DMS79 treated with DMSO at 0.1 percent for 48 hours (cell line): ENCODE data around the gene ARL3.
"Not testable (repeated sequence)": the region's sequence is repeated elsewhere in the genome, so short reads cannot be mapped to it uniquely, and the experiment has no call there.

Experiments used
- DNase-seq: peaks from one replicate; lab custom pipeline; 2025; lab: John Stamatoyannopoulos, UW

Gene ARL3

DNA sequence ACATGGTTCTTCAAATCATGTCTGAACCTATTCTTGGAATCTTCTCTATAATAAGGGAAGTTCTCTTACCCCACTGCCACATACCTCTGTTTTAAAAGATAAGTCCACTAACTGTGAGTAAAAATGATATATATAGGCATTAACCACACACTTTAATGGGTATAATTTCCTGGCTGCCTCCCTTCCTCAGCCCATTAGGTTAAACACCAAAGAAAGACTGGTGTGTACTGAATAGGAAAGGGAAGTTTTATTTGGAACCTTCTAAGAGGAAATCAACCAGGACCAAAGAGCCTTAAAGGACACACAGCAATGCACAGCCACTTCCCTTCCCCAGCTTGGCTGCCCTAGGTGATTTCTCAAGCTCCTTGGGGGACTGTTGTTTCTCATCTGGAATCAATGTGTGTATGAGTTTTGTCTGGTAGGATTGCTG, 24.5 kb upstream of the ARL3 start:
- no peak for DNase-seq

DNA sequence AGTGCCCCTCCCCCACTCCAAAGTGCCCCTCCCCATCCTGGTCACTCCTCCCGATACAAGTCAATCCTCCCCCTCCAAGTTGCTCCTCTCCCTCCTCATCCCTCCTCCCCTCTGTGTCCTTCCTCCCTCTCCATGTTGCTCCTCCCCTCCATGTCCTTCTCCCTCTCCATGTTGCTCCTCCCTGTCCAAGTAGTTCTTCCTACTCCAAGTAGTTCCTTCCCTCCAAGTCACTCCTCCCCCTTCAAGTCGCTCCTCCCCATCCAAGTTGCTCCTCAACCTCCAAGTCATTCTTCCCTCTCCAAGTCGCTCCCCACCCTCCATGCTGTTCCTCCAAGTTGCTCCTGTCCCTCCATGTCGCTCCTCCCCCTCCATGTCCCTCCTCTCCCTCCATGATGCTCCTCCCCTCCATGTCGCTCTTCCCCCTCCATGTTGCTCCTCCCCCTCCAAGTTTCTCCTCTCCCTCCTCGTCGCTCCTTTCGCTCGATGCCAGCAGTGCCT, 20.9 kb upstream of the ARL3 start:
- DNase-seq: no peak

DNA sequence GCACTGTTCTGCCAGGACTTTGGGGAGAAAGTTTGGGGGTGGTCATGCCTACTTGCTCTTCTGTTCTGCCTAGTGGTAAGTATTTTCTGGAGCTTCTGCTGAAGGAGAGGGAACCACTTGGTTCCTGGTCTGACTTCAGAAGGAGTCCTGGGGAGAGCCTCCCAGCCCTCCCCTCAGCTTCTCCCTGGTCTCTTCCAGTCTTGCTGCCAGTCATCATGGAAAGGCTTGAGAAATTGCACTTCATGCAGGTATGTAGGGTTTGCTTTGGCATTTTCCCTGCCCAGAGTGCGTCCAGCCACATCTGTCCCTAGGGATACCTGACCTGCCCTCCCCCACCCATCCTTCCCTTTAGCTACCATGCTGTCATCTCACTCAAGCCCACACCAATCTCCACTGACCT, 18.5 kb upstream of the ARL3 start:
- DNase-seq: no peak

DNA sequence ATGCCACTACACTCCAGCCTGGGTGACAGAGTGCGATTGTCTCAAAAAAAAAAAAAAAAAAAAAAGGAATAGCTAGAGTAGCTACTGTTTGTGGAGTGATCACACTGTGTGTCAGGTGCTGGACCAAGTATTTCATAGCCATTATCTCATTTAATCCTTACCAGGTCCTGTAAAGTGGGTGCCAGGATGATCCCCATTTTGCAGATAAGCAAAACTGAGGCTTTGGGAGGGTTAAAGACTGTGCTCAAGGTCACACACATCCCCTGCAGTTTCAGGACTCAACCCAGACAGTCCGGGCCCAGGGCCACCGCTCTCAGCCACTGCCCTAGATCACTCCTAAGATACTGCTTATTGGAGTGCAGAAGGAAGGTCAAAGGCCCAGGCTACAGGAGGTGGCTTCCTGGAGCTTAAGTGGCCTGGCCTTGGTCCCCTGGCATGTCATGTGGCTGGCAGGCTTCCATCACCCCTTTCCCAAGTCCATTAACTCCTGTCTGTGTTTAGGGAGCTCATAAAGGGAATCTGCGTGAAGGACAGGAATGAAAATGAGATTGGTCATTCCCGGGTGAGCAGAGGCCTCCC, 17.1 kb upstream of the ARL3 start:
- no peak for DNase-seq

DNA sequence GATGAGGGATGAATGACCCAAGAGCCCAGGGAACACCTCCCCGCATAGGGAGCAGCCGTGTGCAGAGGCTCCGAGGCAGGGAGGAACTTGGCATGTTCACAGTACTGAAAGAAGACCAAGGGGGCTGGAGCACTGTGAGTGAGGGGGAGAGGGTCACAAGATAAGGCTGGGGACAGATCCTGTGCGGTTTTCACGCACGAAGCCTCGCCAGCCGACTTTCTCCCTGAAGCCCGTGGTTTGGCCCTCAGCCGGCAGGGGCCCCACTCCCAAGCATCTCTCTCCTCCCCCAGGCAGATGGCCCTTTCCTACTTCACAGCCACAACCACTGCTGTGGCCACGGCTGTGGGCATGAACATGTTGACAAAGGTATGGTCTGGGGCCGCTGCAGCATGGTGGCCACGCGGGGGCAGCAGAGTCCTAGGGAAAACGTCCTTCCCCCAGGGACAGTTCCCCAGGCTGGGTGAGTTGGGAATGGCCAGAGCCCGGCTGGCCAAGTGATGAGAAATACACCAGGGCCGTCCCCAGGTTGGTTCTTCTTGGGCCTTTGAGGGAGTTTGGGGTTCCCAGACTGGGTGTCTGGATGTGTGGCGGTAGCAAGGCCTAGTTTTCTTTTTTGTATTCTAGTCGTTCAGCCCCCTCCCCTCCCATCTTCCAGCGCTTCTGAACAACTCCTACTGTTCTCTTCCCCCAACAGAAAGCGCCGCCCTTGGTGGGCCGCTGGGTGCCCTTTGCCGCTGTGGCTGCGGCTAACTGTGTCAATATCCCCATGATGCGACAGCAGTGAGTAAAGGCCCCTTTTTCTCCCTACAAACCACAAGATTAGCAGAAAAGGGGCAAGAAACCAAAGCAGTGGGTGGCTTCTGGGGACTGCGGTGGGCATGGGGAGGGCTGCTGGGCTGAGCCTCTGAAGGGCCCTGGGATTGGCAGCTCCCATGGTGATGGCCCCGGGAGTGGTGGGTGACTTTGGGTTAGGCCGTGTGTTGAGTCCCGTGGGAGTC, 15.1 kb upstream of the ARL3 start:
- peak; percentile 14 for DNase-seq

DNA sequence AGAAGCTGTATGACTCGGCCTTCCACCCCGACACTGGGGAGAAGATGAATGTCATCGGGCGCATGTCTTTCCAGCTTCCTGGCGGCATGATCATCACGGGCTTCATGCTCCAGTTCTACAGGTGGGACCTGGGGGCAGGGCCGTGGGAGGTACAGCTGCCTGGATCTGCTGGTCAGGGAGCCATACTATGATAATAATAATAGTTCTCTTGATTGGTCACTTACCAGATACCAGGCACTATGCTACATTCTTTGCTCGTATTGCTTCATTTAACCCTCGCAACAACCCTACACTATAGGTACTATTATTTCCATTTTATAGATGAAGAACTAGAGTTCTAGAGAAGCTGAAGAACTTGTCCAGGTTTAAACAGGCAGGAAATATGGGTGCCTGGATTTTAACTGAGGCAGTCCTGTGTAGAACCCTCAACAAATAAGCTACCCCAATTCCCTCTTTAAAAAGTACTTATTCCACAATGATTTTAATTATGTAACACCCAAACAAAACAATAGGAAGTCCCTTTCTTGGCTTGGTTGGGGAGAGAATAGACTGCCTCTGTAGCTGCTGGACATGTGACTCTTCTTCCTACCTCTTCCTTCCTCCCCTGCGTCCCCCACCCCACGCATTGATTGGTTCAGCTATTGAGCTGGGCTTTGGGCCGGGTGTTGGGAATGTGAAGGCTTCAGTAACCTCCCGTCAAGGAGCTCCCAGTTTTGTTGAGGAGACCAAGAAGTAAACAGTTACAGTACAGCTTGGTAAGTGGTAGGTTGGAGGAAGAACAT, 13.0 kb upstream of the ARL3 start:
- no peak for DNase-seq

DNA sequence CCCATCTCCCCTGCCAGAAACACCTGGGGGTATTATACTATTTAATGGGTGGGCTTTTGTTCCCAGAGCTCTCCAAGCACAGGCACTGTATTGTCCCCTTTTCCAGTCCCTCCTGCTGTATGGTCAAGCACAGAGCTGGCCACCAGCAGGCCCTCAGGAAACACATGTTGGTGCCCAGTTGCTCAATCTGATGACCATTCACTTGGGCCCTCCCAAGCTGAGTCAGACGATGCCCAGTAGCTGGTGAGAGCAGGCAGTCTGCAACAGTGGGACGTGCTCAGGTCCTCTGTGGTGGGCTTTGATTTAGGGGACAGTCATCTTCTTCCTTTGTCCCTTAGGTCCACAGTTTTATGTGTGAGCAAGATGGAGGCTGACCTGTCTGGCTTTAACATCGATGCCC, 12.1 kb upstream of the ARL3 start:
- DNase-seq: no peak

DNA sequence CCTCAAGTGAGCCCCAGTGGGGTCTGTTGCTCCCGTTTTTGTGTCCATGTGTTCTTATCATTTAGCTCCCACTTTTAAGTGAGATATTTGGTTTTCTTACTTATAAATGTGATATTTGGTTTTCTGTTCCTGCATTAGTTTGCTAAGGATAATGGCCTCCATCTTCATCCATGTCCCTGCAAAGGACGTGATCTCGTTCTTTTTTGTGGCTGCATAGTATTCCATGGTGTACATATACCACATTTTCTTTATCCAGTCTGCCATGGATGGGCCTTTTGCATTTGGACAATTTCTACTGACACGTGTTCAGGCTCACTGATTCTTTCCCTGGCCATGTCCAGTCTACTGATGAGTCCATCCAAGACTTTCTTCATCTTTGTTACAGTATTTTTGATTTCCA, 9.8 kb upstream of the ARL3 start:
- no peak for DNase-seq

DNA sequence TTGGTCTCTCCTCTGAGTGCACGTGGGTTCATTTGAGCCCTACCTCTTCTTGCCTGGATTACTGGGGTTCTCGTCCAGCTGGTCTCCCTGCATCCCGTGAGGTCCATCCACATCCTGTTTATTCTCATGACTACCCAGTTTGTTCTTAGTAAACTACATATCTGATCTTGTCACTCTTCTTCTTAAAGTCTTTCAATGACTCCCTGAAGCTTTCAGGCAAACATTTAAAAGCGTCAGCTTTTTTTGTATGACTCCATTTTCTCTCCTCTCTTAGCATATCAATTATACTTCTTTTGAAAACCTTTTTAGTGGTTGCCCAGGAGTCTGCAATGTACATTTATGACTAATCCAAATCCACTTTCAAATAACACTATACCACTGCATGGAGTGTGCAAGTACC, 7.8 kb upstream of the ARL3 start:
- DNase-seq: no peak

DNA sequence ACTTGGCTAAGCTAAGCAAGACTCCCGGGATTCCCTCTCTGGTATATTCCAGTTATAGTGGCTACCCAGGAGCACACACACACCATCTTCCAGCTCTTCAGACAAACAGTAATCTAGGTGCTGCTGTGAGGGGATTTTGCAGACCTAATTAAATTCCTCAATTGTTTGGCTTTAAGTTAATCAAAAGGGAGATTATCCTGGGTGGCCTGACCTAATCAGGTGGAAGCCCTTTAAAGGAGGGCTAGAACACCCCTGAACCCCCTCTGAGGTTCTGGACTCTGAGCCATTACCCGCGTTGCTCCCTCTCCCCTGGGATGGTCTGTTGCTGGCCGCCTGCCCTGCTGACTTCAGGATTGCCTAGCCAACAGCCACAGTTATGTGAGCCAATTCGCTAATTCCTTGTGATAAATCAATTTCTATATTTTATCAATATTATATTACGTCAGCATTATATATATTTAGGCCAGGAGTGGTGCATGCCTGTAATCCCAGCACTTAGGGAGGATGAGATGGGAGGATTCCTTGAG, 6.6 kb upstream of the ARL3 start:
- DNase-seq: no peak

DNA sequence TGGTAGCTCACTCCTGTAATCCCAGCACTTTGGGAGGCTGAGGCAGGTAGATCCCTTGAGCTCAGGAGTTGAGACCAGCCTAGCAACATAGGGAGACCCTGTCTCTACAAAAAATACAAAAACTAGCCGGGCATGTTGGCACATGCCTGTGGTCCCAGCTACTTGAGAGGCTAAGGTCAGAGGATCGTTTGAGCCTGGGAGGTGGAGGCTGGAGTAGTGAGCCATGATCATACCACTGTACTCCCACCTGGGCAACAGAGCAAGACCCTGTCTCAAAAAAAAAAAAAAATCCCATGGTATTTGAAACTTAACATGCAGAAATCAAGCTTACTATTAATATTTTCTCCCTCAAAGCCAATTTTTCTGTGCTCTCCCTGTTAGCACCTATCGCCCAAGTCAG, 6.1 kb upstream of the ARL3 start:
- no peak for DNase-seq

DNA sequence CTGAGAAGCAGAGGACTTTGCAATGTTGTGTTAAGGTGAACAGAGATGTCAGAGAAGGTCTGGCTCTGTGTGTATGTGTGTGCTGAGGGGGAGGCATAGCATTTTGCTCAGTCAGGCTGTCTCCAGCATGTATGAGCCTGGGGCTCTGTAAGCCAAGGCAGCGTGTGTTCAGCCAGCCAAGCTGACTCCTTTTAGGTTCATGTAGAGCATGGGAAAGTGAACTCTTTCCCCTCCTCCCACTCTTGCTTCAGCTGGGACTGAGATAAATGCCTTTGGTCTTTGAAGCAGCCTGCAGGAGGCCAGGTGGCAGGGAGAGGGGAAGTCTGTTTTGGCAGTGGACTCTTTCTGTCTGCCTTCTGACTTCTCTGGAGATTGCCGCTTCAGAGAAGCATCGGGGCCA, 4.0 kb upstream of the ARL3 start:
- DNase-seq: no peak

DNA sequence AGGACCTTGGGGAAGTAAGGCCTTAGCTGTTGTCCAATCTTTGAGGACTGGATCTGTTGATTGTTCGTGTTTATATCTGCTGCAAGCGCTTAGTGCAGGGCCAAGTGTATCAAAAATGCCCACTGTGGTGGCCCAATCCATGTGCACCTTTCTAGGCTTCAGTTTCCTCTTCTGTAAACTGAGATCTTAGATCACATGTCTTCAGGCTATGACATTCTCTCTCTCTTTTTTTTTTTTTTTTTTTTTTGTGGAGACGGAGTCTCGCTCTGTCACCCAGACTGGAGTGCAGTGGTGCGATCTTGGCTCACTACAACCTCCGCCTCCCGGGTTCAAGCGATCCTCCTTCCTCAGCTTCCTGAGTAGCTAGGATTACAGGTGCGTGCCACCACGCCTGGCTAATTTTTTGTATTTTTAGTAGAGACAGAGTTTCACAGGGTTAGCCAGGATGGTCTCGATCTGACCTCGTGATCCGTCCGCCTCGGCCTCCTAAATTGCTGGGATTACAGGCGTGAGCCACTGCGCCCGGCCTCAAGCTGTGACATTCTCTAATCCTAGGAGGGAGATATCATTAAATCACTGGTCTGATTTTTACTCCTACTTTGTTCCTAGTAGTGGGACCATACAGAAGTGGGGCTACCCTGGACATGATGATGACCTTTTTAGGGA, 2.8 kb upstream of the ARL3 start:
- DNase-seq: not testable (repeated sequence)

DNA sequence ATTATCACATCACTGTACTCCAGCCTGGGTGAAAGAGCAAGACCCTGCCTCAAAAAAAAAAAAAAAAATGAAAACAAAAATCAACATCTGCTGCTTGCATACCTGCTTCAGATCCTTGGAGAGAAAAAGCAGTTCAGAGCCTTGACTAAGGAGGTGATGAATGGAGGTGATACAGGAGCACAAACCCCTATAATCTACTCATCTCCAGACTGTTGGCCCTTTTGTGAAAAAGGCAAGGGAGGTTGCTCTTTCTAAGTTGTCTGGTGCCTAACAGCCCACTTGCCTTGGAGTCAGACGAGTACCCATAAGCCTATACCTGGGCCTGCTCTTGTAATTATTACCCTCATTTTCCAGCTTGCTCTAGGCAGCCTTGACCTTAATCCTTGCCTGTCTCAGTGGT, 1.7 kb upstream of the ARL3 start:
- no peak for DNase-seq

DNA sequence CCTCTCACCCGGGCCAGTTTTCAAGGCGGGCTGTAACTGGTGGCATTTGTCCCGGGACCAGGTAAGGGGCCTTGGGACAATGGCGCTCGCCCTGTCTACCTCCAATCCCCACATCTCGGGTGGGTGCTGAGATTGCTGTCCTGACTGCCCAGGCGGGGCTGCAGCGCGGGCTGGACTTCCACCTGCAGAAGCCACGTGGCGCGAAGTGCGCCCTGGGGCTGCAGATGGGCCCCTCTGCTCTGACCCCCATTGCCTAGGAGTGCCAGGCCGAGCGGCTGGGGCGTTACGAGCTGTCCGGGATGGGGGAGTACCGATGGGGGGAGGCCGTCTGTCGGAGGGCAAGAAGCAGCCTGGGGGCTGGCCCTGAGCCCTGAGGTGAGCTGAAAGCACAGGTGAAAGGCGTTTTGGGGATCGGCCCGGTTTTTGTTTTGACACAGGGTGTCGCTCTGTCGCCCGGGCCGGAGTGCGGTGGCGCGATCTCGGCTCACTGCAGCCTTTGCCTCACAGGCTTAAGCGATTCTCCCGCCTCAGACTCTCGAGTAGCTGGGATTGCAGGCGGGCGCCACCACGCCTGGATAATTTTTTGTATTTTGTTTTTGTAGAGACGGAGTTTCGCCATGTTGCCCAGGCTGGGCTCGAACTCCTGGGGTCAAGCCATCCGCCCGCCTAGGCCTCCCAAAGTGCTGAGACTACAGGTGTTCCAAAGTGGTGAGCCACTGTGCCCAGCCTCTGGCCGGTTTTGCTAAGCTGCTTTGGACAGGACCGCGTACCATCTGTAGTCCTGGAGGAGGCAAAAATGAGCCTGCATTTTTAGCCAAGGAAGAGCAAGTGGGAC, 641 bp upstream of the ARL3 start, which contains the start of gene SFXN2:
TSS of gene SFXN2 (plus strand) at position 16 of the 835 bp plus-strand sequence. CDS start 12,001 bp downstream, outside the sequence.
- DNase-seq: no peak

DNA sequence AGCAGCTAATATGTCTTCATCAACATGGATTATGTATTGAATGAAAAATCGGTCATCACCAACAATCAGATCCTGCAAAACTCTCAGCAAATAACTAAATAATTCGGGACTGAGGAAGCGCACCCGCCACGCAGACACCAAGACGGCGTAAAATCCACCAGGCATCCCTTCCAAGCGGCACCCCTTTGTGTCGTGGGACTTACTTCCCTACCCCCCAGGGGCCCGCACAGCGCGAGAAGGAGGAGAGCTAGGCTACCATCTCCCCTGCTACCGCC, 721 bp downstream of the ARL3 start:
- no peak for DNase-seq

DNA sequence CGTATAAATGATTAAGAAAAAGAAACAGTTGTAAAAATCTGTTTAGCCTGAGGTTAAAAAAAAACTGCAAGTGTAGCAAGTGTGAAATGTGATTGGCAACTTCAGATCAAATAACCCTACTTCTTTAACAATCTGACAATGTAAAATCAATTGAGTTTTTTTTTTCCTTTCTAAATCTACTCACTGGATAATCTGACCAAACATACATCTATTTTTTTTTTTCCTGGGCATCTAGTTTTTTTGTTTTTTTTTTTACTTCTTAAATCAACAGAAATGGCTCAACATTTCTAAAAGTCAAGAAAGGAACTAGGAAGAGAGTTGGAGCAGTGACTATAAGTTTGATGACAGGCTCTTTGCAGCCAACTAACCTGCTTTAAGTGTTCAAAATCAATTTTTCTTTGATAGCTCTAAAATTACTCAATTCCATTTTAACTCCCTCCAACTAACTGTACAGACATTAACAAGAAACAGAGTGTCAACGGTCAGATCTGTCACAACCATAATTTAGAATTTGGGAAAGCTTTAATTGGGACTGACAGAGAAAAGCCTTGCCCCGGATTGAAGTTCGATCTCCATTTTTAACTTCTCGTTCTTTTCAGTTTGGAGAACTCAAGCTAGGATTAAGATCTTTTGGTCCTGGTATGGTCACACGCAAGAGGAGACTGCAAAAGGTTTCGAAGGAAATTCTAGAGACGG, 1.2 kb downstream of the ARL3 start:
- no peak for DNase-seq

DNA sequence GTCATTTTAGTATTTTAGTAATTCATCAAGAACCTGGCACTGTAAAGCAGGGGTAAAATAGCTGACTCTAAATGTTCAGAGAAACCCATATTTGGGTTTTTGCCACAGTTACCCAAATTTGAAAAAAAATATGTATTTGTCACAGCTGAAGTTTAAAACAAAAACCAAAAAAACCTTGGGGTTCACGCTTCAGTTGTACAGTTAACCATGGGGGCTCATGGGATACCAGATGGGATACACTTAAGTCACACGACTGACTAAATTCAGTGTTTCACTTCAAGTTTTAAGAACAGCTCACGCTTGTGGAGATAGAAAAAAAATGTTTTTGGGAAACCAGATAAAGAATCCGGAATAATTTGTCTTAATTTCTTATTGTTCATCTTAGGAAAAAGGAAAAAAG, 2.1 kb downstream of the ARL3 start:
- no peak for DNase-seq

DNA sequence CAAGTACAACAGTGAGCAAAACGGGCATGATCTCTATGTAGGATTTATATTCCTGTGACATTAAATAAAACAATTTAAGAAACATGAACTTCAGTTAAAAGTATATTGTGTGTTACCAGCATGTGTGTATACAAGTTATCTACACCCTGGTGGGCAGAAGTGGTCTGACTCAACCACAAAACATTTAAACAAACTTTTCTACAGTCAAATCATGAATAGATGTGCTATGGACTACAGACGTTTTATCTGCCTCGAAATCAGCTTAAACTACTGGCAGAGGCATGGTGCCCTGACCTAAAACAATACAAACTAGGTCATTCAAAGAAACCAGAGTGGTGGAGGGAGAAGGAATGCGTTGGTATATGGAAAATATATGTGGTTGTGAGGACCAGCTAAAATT, 3.6 kb downstream of the ARL3 start:
- no peak for DNase-seq

DNA sequence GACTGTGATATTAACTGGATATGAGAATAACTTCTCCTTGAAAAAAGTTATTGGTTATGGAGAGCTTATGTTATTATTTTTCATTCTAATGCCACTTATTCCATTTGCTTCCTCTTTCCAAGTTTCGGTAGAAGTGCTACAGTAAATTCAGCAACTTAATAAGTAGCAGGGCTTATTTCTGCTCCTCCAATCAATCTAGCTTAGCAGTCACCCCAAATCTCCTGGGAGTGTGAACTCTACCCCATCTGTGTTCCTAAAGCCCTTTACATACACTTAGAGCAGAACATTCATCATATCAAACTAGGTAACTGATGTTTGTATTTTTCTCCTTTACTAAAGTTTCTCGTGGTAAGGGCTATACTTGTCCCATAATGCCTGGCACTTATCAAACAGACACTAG, 8.7 kb downstream of the ARL3 start:
- no peak for DNase-seq
